Lower leg skin (tissue), 4 donors: ENCODE measurements around the gene NEU1. TPM values are rescaled to one million over a fixed set of nuclear protein-coding genes. Genes with fewer than 3 reads are reported as not detected.

Experiments used
- DNase-seq, 2 donors: peaks; one replicate each; pipeline ENCODE4 v3.0.0-alpha.2; 2019; ENCODE audit warnings: low spot score in 2 of 2
- H3K4me3 ChIP-seq: fragments of 200-600 bp; sonication (generic); 2 replicates; pipeline ENCODE4 v1.5.1; 2017; ENCODE audit warnings: mild to moderate bottlenecking, low read depth; ENCODE audit not compliant: poor library complexity, severe bottlenecking
- POLR2A ChIP-seq, 2 donors: fragments of 450-650 bp; IDR thresholded peaks; one replicate each; pipeline ENCODE4 v1.6.1; 2016 to 2017; ENCODE audit warnings: antibody characterized with exemption in 2 of 2, mild to moderate bottlenecking in 1 of 2, moderate library complexity in 1 of 2
- WGBS, 2 donors: methylation state at CpG; one replicate each; pipeline ENCODE4 v1.1.5; 2018; 5-methylcytosine and 5-hydroxymethylcytosine counted together
- intact Hi-C: fragments of 100-400 bp; cut with DNase I; formaldehyde crosslinking; loops from one replicate; pipeline ENCODE4 v1.15.0; 2023; ENCODE audit warnings: low total_unique reads
- total RNA-seq, 4 donors: library from RNA; depleted of rRNA; stranded (reverse); fragments of >200 nt; gene quantifications; one replicate each; pipeline ENCODE4 v1.1.0, GENCODE V29; 2016
- TF ChIP-seq, protein P1 (sequence below), 3 donors: fragments of 450-650 bp; IDR thresholded peaks; one replicate each; pipeline ENCODE4 v1.5.1; 2016; ENCODE audit warnings: antibody characterized with exemption in 3 of 3, mild to moderate bottlenecking in 3 of 3, moderate library complexity in 2 of 3

The NEU1 gene
- total RNA-seq, 4 donors from 2014 or later = 29.1 to 47.6 (median 39.6) TPM

DNA sequence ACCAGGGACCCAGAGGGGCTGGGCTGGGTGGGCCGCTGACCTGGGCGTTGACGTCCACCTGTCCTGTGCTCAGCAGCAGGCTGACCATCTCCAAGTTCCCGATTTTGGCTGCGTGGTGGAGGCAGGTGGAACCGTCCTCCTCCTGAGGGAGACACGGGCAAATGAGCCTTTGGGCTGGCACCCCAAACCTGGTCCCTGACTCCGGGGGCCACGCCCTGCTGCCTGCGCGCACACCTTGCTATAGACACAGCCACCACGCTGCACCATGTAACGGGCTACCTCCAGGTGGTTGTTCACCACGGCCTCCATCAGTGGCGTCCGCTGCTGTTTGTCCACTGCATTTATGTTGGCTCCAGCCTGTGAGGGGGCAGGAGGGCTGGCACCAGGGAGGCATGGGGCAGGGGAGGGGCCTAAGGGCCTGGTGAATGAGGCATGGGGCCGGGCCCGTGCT lies 23.9 kb upstream of the NEU1 start:
- intact Hi-C loops = no loop called here
- DNase-seq = no peak
- WGBS, 2 donors = 81 to 90% methylated on average over 13 to 18 of the region's 18 CpGs
- no peak overlapping the region for H3K4me3 ChIP-seq
- TF ChIP-seq POLR2A (IDR thresholded peaks at IDR 0.05) = no peak

DNA sequence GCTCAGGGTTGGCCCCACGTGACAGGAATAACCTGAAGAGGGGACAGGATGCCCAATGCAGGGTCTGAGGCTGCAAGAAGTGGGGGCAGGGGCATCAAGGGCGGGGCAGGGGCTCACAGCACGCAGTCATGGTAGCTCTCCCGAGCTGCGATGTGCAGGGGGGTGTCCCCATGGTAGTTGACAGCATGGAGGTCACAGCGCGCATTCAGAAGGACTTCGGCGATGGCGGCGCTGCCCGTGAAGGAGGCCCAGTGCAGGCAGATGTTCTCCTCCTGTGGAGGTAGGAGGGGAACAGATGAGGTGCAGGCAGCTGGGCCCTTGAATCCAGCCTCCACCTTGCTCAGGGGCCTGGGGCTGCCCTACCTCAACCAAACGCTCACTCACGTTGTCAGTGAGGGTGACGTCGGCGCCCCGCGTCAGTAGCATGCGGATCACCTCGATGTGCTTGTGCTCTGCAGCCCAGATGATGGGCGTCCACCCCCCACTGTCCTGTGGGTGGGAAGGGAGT lies 22.0 kb upstream of the NEU1 start:
- WGBS, 2 donors = 94 to 96% methylated on average over 22 of the region's 22 CpGs
- intact Hi-C loops = no loop called here
- no peak overlapping the region for H3K4me3 ChIP-seq
- TF ChIP-seq, protein P1, sequence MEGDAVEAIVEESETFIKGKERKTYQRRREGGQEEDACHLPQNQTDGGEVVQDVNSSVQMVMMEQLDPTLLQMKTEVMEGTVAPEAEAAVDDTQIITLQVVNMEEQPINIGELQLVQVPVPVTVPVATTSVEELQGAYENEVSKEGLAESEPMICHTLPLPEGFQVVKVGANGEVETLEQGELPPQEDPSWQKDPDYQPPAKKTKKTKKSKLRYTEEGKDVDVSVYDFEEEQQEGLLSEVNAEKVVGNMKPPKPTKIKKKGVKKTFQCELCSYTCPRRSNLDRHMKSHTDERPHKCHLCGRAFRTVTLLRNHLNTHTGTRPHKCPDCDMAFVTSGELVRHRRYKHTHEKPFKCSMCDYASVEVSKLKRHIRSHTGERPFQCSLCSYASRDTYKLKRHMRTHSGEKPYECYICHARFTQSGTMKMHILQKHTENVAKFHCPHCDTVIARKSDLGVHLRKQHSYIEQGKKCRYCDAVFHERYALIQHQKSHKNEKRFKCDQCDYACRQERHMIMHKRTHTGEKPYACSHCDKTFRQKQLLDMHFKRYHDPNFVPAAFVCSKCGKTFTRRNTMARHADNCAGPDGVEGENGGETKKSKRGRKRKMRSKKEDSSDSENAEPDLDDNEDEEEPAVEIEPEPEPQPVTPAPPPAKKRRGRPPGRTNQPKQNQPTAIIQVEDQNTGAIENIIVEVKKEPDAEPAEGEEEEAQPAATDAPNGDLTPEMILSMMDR (IDR thresholded peaks at IDR 0.05) = no peak
- no peak for TF ChIP-seq POLR2A (IDR thresholded peaks at IDR 0.05)
- no peak for DNase-seq

DNA sequence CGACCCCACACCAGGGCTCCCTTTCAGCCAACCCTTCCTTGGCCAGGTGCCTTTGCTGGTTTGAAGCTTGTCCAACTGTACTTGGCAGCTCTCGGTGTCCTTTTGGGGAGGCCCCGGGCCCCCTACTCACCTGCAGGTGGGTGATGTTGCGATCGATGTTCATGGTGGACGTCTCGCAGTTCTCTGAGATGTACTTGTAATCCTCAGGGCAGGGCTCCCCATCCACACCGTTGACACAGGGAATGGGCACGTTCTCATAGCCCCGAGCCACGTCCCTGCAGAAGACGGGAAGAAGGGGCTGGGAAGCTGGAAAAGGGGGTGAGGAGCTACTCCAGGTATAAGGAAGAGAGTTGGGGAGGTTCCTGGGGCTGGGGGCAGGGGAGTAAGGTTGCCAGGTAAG lies 21.1 kb upstream of the NEU1 start:
- 89 to 92% methylated on average over 12 of the region's 12 CpGs for WGBS, 2 donors

DNA sequence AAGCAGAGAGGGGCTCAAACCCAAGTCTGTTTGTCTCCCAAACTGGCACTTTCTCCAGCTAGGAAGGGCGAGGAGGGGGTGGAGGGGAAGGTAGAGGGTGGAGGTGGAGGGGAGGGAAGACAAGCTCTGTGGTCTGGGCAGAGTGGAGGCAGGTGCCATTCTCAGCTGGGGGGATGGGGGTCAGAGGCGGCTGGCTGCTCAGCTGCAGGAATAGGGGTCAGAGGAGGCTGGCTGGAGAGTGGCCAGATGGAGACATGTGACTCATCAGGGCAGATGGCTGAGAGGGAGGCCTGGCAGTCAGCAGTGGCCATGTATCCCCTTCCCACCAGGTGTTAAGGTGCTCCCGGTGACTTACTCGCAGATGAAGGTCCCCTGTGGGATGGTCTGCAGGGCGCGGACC lies 19.7 kb upstream of the NEU1 start:
- 90 to 91% methylated on average over 6 of the region's 6 CpGs for WGBS, 2 donors
- no peak overlapping the region for H3K4me3 ChIP-seq
- no peak for DNase-seq
- intact Hi-C loops = no loop called here
- TF ChIP-seq, protein P1 (IDR thresholded peaks at IDR 0.05) = no peak
- TF ChIP-seq POLR2A (IDR thresholded peaks at IDR 0.05) = no peak

More for the DNA sequence above, 21.1 kb upstream of the NEU1 start:
- H3K4me3 ChIP-seq = no peak overlapping the region
- TF ChIP-seq, protein P1 (IDR thresholded peaks at IDR 0.05) = no peak
- TF ChIP-seq POLR2A (IDR thresholded peaks at IDR 0.05) = no peak
- DNase-seq = no peak
- intact Hi-C loops = no loop called here

DNA sequence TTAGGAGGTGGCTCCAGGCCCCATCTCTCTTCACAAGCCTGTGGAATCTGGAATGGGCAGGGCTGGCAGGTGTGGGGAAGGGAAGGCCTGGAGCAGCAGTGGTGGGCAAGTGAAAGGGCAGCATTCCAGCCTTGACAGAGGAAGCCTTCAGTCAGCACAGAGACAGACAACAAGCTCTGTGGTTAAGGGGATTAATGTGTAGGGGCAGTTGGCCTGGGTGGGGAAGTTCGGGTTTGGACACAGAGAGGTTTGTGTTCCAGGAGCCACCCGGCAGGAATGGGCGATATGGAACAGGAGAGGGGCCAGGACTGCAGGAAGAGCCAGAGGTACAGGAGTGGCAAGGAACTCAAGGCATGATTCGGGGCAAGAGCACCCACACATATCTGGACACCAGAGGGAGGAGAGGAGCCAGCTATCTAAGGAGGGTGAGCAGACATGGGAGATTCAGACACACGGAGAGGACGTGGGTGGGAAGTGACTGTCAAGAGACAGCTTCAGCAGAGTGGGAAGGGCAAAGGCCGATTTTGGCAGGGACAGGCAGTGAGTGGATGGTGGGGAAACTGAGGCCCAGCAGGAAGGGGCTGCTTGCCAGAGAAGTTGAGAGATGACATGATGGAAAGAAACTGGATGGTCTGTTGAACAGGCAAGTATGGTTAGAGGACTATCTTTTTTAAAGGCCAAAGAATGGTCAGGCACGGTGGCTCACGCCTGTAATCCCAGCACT lies 18.7 kb upstream of the NEU1 start:
- DNase-seq = no peak
- intact Hi-C loops = no loop called here
- 85 to 88% methylated on average over 9 of the region's 9 CpGs for WGBS, 2 donors
- H3K4me3 ChIP-seq = no peak overlapping the region
- TF ChIP-seq POLR2A (IDR thresholded peaks at IDR 0.05) = no peak
- TF ChIP-seq, protein P1 (IDR thresholded peaks at IDR 0.05) = no peak

DNA sequence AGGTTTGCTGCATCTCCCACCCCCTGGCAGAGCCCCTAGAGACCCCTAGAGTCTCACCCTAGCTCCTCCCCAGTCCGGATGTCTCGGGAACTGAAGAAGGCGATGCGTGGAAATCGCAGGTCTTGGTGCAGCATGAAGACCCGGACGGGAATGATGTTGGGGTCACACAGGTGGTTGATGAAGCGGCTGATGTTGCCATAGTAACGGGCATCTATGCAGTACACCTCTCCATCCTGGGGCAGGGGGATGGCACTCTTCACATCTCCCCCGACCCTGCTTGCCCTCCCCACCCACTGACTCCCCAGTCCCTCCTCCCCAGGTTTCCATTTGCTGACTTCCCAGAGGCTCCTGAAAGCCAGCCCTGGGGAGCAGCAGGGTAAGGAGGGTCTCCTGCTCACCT lies 18.0 kb upstream of the NEU1 start:
- WGBS, 2 donors = 88 to 91% methylated on average over 10 of the region's 10 CpGs
- TF ChIP-seq, protein P1 (IDR thresholded peaks at IDR 0.05) = no peak
- TF ChIP-seq POLR2A (IDR thresholded peaks at IDR 0.05) = no peak
- intact Hi-C loops = no loop called here
- H3K4me3 ChIP-seq = no peak overlapping the region
- DNase-seq = no peak
